Measurements from ENCODE around the gene ENTPD2.

Gene ENTPD2

GRCh38 chr9:137011907-137012675 lies 41.8 kb downstream of the ENTPD2 start:
- ChIA-PET POLR2A (ENCODE audit: low non-redundant PET) (no interaction called here), CTCF (interaction anchor here (1.5 to 1.8 kb wide), 2 partner anchors 17 to 23 kb away, joined by 4 to 8 read pairs; no protein-coding TSS in a partner anchor)

DNA sequence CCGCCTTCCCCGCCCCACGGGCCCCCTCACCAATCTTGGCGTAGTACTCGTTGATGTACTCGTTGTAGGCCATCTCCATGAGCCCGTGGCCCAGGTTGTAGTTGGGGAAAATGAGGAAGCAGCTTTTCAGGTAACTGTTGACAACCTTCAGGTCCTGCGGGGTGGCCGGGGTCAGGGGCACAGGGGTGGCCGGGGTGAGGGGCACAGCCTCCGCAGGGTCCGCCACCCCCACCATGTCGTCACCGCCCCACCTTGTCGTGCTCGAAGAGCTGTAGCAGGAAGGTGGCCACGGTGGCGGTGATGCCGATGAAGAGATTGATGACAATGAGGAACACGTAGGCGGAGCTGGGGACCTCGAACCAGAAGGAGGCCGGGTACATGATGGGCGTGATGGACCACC lies 42.7 kb downstream of the ENTPD2 start:
- POLR2A ChIA-PET (ENCODE audit: low non-redundant PET) = no interaction called here
- CTCF ChIA-PET = interaction anchor here (1.5 to 1.8 kb wide), 2 partner anchors 18 to 24 kb away, joined by 4 to 8 read pairs; no protein-coding TSS in a partner anchor

More at GRCh38 chr9:137011907-137012675, 41.8 kb downstream of the ENTPD2 start:
- TF ChIP-seq, protein P1, sequence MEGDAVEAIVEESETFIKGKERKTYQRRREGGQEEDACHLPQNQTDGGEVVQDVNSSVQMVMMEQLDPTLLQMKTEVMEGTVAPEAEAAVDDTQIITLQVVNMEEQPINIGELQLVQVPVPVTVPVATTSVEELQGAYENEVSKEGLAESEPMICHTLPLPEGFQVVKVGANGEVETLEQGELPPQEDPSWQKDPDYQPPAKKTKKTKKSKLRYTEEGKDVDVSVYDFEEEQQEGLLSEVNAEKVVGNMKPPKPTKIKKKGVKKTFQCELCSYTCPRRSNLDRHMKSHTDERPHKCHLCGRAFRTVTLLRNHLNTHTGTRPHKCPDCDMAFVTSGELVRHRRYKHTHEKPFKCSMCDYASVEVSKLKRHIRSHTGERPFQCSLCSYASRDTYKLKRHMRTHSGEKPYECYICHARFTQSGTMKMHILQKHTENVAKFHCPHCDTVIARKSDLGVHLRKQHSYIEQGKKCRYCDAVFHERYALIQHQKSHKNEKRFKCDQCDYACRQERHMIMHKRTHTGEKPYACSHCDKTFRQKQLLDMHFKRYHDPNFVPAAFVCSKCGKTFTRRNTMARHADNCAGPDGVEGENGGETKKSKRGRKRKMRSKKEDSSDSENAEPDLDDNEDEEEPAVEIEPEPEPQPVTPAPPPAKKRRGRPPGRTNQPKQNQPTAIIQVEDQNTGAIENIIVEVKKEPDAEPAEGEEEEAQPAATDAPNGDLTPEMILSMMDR (conservative IDR thresholded peaks at IDR 0.05; ENCODE audit: low read depth) = no peak
- no peak for DNase-seq (ENCODE audit: low spot score)
- H3K27ac ChIP-seq = no peak overlapping the region

GRCh38 chr9:137009938-137010732 lies 43.7 kb downstream of the ENTPD2 start:
- DNase-seq (ENCODE audit: low spot score) = no peak
- H3K27ac ChIP-seq = no peak overlapping the region
- TF ChIP-seq, protein P1 (conservative IDR thresholded peaks at IDR 0.05; ENCODE audit: low read depth) = no peak
- ChIA-PET POLR2A (ENCODE audit: low non-redundant PET) (no interaction called here), CTCF (interaction anchor here (0.7 to 0.9 kb wide), 2 partner anchors 19 to 25 kb away, joined by 3 read pairs; no protein-coding TSS in a partner anchor)

More for the DNA sequence above, 42.7 kb downstream of the ENTPD2 start:
- H3K27ac ChIP-seq = no peak overlapping the region
- no peak for DNase-seq (ENCODE audit: low spot score)
- TF ChIP-seq, protein P1 (conservative IDR thresholded peaks at IDR 0.05; ENCODE audit: low read depth) = no peak

DNA sequence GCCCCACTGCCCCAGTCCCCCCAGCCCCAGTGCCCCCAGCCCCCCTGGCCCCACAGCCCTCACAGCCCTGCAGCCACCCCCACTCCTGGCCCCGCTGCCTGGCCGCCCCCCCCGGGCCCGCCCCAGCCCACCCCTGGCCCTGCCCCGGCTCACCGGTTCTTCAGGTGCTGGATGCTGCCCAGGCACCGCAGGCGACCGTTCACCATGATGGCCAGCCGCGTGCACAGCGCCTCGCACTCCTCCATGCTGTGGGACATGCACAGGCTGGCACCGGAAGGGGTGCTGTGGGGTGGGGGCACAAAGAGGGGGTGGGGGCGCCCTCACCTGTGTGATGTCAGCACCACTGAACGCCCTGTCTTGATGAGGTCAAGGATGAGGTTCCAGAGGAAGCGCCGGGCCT lies 44.6 kb downstream of the ENTPD2 start:
- POLR2A ChIA-PET (ENCODE audit: low non-redundant PET) = no interaction called here

GRCh38 chr9:137008312-137008711 lies 45.5 kb downstream of the ENTPD2 start:
- no peak overlapping the region for H3K27ac ChIP-seq
- TF ChIP-seq, protein P1 (conservative IDR thresholded peaks at IDR 0.05; ENCODE audit: low read depth) = no peak
- ChIA-PET CTCF (interaction anchor here (1.0 to 1.9 kb wide), 2 partner anchors 21 to 56 kb away, joined by 5 to 6 read pairs; no protein-coding TSS in a partner anchor), POLR2A (ENCODE audit: low non-redundant PET) (no interaction called here)
- DNase-seq (ENCODE audit: low spot score) = no peak

More for the DNA sequence above, 44.6 kb downstream of the ENTPD2 start:
- TF ChIP-seq, protein P1 (conservative IDR thresholded peaks at IDR 0.05; ENCODE audit: low read depth) = no peak
- H3K27ac ChIP-seq = no peak overlapping the region
- CTCF ChIA-PET = interaction anchor here (0.9 kb wide), 1 partner anchor 20 kb away, joined by 3 read pairs; no protein-coding TSS in a partner anchor
- DNase-seq (ENCODE audit: low spot score) = no peak

GRCh38 chr9:137007816-137008270 lies 46.0 kb downstream of the ENTPD2 start:
- CTCF ChIA-PET = interaction anchor here (0.5 to 1.9 kb wide), 4 partner anchors 18 to 56 kb away, joined by 3 to 6 read pairs (median 6); partner anchors contain the start of gene NPDC1
- peak overlapping the region; percentile 2; the same call in 1 of the 2 replicates for H3K27ac ChIP-seq
- POLR2A ChIA-PET (ENCODE audit: low non-redundant PET) = no interaction called here
- no peak for DNase-seq (ENCODE audit: low spot score)
- TF ChIP-seq, protein P1 (conservative IDR thresholded peaks at IDR 0.05; ENCODE audit: low read depth) = no peak
